ENCODE measurements around the gene ZFPL1.

The ZFPL1 gene

GRCh38 chr11:65060913-65061408, 23.1 kb upstream of the ZFPL1 start:
- DNase-seq = no peak

GRCh38 chr11:65063532-65063931, 20.5 kb upstream of the ZFPL1 start:
- no peak for DNase-seq

- DNase-seq = no peak
These were observed 19.2 kb upstream of the ZFPL1 start for GRCh38 chr11:65064847-65065240.

DNA sequence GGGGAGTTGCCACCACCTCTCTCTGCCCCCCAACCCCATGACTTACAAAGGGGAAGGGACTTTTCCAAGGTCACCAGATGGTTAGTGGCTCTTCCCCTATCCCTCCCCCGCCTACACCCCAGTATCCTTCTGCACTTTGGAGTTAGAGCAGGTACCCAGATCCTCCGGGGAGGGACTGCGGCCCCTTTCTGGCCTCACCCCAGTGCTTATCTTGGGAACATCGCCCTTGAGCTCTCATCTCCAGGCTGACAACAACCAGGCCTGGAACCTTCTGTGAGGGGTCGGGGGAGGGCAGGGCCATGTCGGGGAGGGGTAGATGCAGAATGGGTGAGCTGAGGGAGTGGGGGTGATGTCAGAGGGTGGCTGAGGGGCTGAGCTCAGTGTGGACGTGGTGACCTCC, 18.2 kb upstream of the ZFPL1 start:
- no peak for DNase-seq

GRCh38 chr11:65066315-65066714, 17.7 kb upstream of the ZFPL1 start:
- DNase-seq = no peak

DNA sequence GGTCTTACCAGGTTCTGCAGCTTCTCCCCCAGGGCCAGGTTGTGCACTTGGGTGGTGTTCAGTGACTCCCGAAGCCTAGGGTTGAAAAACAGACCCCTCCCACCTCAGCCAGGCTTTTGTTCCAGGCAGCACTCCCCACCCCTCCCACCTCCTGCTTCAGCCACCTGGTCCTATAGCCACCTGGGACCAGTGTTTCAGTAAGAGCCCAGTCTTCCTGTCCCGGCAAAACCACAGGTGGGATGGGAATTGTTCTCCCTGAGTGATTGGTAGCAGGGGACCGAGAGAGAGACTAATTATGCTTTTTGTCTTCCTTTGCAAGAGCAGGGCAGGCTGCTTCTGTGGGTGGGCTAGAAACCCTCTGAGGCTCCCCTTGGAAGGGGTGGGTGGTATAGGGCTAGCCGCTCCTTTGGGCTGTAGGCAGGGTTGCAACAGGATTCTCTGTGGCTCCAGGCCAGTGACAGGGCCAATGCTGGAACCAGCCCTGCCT, 17.2 kb upstream of the ZFPL1 start:
- no peak for DNase-seq

DNA sequence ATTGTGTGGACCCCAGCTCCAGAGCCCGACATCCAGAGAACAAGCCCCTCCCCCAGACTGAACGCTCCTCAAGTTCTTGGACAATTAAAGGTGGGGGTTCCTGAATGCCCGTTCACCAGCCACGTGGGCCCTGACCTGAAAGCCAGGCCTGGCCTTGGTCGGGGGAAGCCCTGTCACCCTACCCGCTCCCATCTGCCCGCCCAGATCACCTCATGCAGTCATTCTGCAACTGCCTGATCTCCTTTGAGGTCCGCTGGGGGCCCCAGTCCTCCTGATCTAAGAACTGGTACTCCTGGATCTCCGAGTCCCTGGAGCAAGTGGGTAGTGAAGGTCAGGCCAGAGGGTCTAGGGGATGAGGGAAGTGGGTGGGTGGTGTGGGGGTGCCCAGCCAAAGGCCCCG, 16.6 kb upstream of the ZFPL1 start:
- DNase-seq = no peak

DNA sequence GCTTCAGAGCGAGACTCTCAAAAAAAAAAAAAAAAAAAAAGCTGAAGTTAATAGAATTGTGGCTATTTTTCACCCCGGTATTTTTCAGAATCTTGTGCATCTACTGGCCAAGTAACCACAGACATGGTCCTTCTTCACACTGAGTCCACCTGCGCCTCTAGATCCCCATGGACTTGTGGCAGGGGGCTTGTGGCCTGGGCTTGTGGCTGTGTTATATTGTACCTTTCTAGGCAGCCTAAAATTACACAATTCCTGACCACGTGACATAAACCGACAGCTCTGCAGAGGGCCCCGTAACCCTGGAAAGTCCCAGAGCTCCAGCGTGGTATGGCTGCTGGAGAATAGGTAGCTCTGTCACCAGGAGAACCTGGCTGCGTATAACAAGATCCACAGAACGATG, 14.8 kb upstream of the ZFPL1 start:
- DNase-seq = no peak

DNA sequence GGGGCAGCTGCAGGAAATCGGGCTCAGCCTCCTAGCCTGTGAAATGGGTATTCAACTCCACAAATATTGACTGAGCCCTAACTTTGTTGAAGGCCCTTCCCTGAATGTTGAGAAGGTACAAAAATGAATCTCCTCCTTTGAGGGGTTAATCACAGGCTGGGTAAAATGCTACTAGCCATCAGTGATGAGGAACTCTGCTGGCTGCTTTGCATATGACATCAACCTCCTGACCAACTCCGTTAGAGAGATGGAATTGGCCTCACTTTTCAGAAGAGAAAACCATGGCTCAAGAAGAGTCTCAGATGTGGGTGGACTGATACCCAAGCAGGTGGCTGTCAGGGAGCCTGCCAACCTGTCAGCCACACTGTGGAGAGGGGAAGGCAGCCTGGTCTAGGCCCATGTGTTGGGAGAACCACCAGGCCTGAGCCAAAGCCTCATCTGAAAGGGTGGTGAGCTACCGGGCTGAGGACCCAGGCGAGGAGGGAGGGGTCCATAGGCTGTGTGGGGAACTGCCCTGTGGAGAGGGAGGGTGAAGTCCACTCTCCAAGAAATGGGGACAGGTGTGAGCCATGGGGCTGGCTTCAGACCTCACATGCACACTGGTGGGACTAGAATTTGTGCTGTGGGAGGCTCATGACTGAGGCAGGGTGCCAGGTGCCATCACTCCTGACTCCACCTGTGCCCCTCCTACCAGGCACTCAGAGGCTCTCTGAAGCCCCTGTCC, 12.0 kb upstream of the ZFPL1 start:
- DNase-seq = no peak

DNA sequence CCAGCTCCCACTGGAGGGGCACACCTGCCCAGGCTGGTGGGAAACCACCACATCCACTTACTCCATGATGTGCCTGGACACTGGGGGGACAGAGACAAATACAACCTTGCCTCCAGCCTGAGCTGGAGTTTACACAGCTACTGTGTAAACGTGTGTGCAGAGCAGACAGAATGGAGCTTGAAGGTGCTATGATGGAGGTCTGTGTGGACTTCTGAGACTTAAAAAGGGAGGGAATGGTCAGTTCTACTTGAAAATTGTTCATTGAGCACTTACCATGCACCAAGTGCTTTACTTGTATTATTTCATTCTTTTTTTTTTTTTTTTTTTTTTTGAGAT, 11.4 kb upstream of the ZFPL1 start:
- DNase-seq = no peak

- DNase-seq = no peak
These were observed 6.6 kb upstream of the ZFPL1 start for GRCh38 chr11:65077451-65077850.

- peak; percentile 78 to 81 for DNase-seq
These were observed 5.9 kb upstream of the ZFPL1 start for GRCh38 chr11:65078151-65078550.

DNA sequence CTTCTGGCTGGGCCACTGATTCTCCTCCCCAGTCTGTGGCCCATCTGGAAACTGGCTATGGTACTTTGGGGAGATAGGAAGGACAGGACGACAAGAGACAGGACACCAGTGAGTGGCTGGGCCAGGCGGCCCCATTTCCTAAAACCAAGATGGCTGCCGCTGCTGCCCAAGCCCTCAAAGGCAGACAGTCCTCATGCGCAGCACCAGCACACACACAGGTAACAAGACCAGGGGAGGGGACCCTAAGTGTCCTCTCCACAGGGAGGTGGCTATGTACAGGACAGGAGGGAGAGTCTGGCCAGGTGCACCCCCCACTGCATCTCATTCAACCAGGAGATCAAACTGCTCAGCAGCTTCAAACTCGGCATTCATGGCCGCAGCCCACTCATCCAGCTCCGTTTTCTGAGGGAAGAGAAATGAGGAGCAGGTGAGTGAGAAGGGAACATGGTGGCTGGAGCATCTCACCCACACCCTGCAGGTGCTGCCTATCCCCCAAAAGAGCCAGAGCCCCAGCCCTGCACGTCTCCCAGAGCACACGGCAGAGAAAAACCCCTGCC, 5.2 kb upstream of the ZFPL1 start:
- DNase-seq = no peak

- peak in 1 of 2 experiments; percentile 29 for DNase-seq
These were observed 738 bp upstream of the ZFPL1 start for GRCh38 chr11:65083134-65083833.

DNA sequence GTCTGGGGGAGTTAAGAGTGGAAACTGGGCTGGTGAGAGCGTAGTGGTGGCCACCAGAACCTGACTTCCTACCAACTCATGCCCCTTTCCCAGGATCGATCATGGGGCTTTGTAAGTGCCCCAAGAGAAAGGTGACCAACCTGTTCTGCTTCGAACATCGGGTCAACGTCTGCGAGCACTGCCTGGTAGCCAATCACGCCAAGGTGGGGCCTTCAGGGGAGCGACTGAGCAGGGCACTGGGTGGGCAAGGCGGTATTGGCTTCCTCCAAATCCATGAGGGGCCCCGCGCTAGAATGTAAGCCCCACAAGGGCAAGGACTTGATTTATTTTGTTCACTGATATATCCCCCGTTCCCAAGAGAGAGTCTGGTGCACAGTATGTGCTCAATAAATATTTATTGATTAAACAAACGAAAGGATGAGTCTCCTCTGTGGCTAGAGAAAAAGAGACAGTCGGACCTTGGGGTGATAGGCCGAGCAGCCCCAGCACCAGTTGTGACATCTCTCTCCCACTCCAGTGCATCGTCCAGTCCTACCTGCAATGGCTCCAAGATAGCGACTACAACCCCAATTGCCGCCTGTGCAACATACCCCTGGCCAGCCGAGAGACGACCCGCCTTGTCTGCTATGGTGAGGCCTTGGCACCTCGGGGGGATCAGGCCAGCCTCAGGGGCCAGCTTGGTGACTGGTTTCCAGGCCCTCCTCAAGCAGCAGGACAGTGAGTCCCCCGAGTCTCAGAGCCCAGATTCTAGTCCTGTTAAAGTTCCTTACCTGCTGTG, 765 bp downstream of the ZFPL1 start:
- DNase-seq = no peak

DNA sequence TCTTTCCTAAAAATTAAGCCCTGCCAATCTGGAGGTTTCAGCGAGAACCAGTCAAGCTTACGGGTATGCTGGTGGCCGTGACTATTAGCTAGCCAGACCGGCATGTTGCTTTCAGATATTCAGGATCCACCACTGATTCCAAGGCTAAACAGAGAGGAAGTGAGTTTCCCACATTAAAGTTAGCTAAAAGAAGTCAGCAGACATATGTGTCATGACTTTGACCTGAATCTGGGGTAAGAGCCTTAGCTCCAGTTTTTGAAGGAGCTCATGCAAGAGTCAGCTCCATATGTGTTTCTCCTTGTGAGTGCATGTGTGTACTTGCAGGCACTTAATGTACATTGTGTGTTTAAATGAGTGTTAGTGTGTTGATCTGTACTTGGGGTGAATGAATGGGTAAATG, 1.4 kb downstream of the ZFPL1 start:
- DNase-seq = no peak

GRCh38 chr11:65086809-65087208, 2.8 kb downstream of the ZFPL1 start:
- DNase-seq = no peak

DNA sequence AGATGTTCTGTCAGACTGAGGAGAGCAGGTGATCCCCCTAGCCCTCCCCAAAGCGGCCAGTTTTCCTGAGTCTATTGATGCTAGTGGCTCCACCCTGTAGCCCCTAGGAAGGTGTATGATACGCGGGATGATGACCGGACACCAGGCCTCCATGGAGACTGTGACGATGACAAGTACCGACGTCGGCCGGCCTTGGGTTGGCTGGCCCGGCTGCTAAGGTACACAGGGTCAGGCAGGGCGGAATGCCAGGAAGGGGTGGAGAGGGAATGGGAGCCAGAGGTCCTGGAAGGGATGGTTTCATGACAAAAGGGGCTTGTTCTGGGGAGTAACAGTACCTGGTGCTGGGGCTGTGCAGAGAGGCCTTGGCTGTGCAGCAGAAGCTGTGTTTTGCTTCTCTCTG, 3.2 kb downstream of the ZFPL1 start:
- no peak for DNase-seq

DNA sequence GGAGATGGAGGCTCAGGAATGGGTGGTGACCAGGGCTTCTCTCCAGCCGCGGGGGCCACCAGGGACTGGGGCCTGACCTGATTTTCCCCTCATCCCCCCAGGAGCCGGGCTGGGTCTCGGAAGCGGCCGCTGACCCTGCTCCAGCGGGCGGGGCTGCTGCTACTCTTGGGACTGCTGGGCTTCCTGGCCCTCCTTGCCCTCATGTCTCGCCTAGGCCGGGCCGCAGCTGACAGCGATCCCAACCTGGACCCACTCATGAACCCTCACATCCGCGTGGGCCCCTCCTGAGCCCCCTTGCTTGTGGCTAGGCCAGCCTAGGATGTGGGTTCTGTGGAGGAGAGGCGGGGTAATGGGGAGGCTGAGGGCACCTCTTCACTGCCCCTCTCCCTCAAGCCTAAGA, 3.8 kb downstream of the ZFPL1 start:
- no peak for DNase-seq

DNA sequence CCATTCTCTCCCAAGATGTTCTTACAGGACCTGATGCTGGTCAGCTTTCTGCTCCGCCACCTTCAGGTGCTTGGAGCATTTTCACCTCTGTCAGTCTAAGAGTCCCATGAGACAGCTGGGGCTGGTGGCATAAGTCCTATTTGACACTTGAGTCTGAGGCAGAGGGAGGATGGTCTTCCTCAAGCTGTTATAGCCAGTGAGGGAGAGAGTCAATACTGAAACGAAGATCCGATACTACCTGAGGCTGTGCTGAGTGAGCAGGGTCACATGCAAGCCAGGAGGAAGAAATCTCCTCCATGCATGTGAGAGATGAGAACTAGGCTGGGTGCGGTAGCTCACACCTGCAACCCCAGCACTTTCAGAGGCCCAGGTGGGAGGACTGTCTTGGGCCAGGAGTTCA, 5.6 kb downstream of the ZFPL1 start:
- DNase-seq = no peak

DNA sequence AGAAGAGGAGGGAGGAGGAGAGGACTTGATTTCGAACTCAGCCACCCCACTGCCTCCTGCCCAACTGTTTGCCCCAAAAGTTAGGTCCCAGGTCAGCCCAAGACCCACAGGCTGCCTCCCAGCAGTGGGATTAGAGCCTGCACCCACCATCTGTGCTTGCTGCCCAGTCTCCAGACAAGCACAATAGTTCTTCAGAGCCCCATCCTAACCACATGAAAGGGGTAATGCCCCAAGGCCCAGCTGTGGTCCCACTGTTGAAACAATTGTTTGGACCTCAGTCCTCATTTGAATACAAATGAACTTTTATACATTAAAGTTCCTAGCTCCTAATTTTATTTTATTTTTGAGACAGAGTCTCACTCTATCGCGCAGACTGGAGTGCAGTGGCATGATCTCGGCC, 6.6 kb downstream of the ZFPL1 start:
- DNase-seq = no peak

DNA sequence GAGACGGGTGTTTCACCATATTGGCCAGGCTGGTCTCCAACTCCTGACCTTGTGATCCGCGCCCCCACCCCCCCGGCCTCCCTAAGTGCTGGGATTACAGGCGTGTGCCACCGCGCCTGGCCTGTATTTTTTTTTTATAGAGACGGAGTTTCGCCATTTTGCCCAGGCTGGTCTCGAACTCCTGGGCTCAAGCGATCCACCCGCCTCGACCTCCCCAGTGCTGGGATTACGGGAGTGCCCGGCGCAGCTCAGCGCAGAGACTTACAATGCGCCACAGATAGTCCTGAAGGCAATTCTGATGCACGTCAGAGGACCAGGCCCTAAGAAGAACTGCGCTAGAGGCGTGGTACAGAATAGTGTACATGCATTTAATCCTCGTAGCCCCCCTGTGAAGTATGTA, 11.4 kb downstream of the ZFPL1 start:
- no peak for DNase-seq

Data from activated T-cell treated with anti-CD3 and anti-CD28 coated beads, Interleukin-2, amount 50 U/mL, for 48 hours (primary cell).